Measurements from ENCODE around the gene PRIM2.
"Not testable (repeated sequence)": the region's sequence is repeated elsewhere in the genome, so short reads cannot be mapped to it uniquely, and the experiment has no call there.

GRCh38 chr6:57347597-57347996 lies 30.2 kb downstream of the PRIM2 start:
- not testable (repeated sequence) for TF ChIP-seq CTCF (conservative IDR thresholded peaks at IDR 0.05; ENCODE audit: low read depth, low read length); EZH2 (IDR thresholded peaks at IDR 0.05; ENCODE audit: borderline replicate concordance, low read depth, low read length, poor library complexity, severe bottlenecking)
